HCT116 (cell line): Measurements from ENCODE around the gene WWTR1. TPM values are rescaled to one million over a fixed set of nuclear protein-coding genes. Genes with fewer than 3 reads are reported as not detected.

Experiments used
- ATAC-seq: fragments of 200-7000 bp; cut with Tn5 transposase; 2 replicates; pipeline ENCODE4 v1.9.1; 2020; ENCODE audit warnings: mild to moderate bottlenecking, moderate library complexity
- BruUV-seq: library from RNA; stranded (reverse); fragments of 400-500 nt; replicated peaks from 2 replicates; lab custom pipeline; 2021; lab: Mats Ljungman, UMichigan
- CTCF ChIA-PET: fragments of 300-600 bp; sonication (Branson Sonifier 250); formaldehyde crosslinking; loops from one replicate; lab custom pipeline; 2021; ENCODE audit warnings: antibody characterized with exemption; lab: Charles Lee
- POLR2A ChIA-PET: fragments of 300-600, 350-600 bp; sonication (Branson Sonifier 250); formaldehyde crosslinking; loops from one replicate; lab custom pipeline; 2021; ENCODE audit warnings: antibody characterized with exemption; lab: Charles Lee
- RAD21 ChIA-PET, 2 experiments: fragments of 300-600 bp; sonication (Branson Sonifier 250); formaldehyde crosslinking; loops; one replicate each; lab custom pipeline; 2023; ENCODE audit warnings: low total read pairs in 2 of 2; ENCODE audit not compliant: uncharacterized antibody in 2 of 2, unreplicated experiment in 2 of 2, low non-redundant PET in 1 of 2; lab: Charles Lee
- DNase-seq: peaks from one replicate; pipeline ENCODE4 v3.0.0-alpha.2; 2010; ENCODE audit warnings: low read depth, low spot score
- H2AFZ ChIP-seq: fragments of 200-600 bp; shearing (Covaris generic), sonication (generic); 2 replicates; pipeline ENCODE4 v1.6.1; 2017; ENCODE audit warnings: low read depth, mixed run types, mixed read lengths, antibody characterized with exemption, low read length; ENCODE audit not compliant: poor library complexity, severe bottlenecking
- H3K27ac ChIP-seq: 2 replicates; pipeline ENCODE4 v1.5.1; 2012; ENCODE audit warnings: low read depth, low read length
- H3K27me3 ChIP-seq: fragments of 200-600 bp; sonication (generic); 2 replicates; pipeline ENCODE4 v1.6.1; 2016; ENCODE audit warnings: mixed run types, low read length, mixed read lengths; ENCODE audit not compliant: insufficient read depth
- H3K36me3 ChIP-seq, 2 experiments: fragments of 200-500 bp in 1 of 2; fragments of 200-600 bp in 1 of 2; sonication (Bioruptor generic) in 1 of 2; sonication (generic) in 1 of 2; 2 replicates each; pipeline versions ENCODE4 v1.5.1 to v1.6.1; 2014 to 2016; ENCODE audit warnings: low read length in 2 of 2, inconsistent platforms in 1 of 2, mixed read lengths in 1 of 2, mixed run types in 1 of 2; ENCODE audit not compliant: insufficient read depth in 2 of 2, control insufficient read depth in 1 of 2
- H3K4me1 ChIP-seq, 2 experiments: fragments of 200-600 bp in 1 of 2; sonication (generic) in 1 of 2; 2 replicates each; pipeline versions ENCODE4 v1.5.1 to v1.6.1; 2012 to 2017; ENCODE audit warnings: low read length in 2 of 2, inconsistent platforms in 1 of 2, mild to moderate bottlenecking in 1 of 2, mixed read lengths in 1 of 2, mixed run types in 1 of 2, moderate library complexity in 1 of 2; ENCODE audit not compliant: insufficient read depth in 2 of 2, control insufficient read depth in 1 of 2
- H3K4me2 ChIP-seq: fragments of 200-600 bp; sonication (generic); 2 replicates; pipeline ENCODE4 v1.6.1; 2017; ENCODE audit warnings: mixed run types, low read length, mixed read lengths
- H3K4me3 ChIP-seq, 2 experiments: fragments of 200-600 bp in 1 of 2; sonication (generic) in 1 of 2; replicated peaks in 1 of 2; 2 replicates each; pipeline ENCODE4 v1.5.1; 2011 to 2016; ENCODE audit warnings: low read length in 2 of 2, control low read depth in 1 of 2, low read depth in 1 of 2, mild to moderate bottlenecking in 1 of 2, mixed read lengths in 1 of 2, mixed run types in 1 of 2
- H3K79me2 ChIP-seq: fragments of 200-600 bp; sonication (generic); 2 replicates; pipeline ENCODE4 v1.6.1; 2017; ENCODE audit warnings: mild to moderate bottlenecking, mixed run types, low read length, moderate library complexity, mixed read lengths; ENCODE audit not compliant: insufficient read depth
- H3K9ac ChIP-seq: fragments of 200-600 bp; sonication (generic); 2 replicates; pipeline ENCODE4 v1.6.1; 2016; ENCODE audit warnings: low read length, mixed read lengths
- H3K9me2 ChIP-seq: fragments of 200-600 bp; sonication (generic), shearing (Covaris generic); 2 replicates; pipeline ENCODE4 v1.6.1; 2017; ENCODE audit warnings: mixed run types, mild to moderate bottlenecking, moderate library complexity; ENCODE audit not compliant: insufficient read depth
- H3K9me3 ChIP-seq, 2 experiments: fragments of 200-500 bp in 1 of 2; fragments of 200-600 bp in 1 of 2; sonication (Bioruptor generic) in 1 of 2; sonication (generic) in 1 of 2; 2 replicates each; pipeline ENCODE4 v1.6.1; 2014 to 2017; ENCODE audit warnings: low read length in 2 of 2, mixed read lengths in 2 of 2, inconsistent platforms in 1 of 2, low read depth in 1 of 2, mild to moderate bottlenecking in 1 of 2, mixed run types in 1 of 2, moderate library complexity in 1 of 2; ENCODE audit not compliant: control insufficient read depth in 1 of 2, insufficient read depth in 1 of 2
- H4K20me1 ChIP-seq: fragments of 200-600 bp; sonication (generic), shearing (Covaris generic); 2 replicates; pipeline ENCODE4 v1.6.1; 2017; ENCODE audit warnings: mixed run types, mild to moderate bottlenecking, moderate library complexity; ENCODE audit not compliant: insufficient read depth
- ATF3 ChIP-seq: IDR thresholded peaks from 2 replicates; pipeline ENCODE4 v1.6.1; 2012
- CEBPB ChIP-seq: IDR thresholded peaks from 2 replicates; pipeline ENCODE4 v1.6.1; 2012; ENCODE audit warnings: low read depth
- JUND ChIP-seq: IDR thresholded peaks from 2 replicates; pipeline ENCODE4 v1.6.1; 2012
- POLR2A ChIP-seq: IDR thresholded peaks from 2 replicates; pipeline ENCODE4 v1.7.0; 2011; ENCODE audit warnings: borderline replicate concordance; ENCODE audit not compliant: insufficient read depth, insufficient read length; ENCODE audit errors: extremely low read depth
- ZFX ChIP-seq: fragments of 450-650 bp; IDR thresholded peaks from 2 replicates; pipeline ENCODE4 v1.6.1; 2017
- intact Hi-C: fragments of 100-400 bp; cut with micrococcal nuclease; formaldehyde crosslinking; loops from 2 replicates; pipeline ENCODE4 v1.10.0; 2022
- total RNA-seq: library from RNA; stranded (reverse); gene quantifications from one replicate; pipeline ENCODE4 v1.2.1, GENCODE V29; 2021; ENCODE audit not compliant: unreplicated experiment

Gene WWTR1
- total RNA-seq, 1 experiment from 2014 or later, result 46.9 TPM

- no peak overlapping the region for H3K27ac ChIP-seq
- H3K9me2 ChIP-seq, result no peaks in the 10 kb centered on the region
- no peak for ATAC-seq
- ChIA-PET POLR2A (no interaction called here), CTCF (no interaction called here), RAD21 (no interaction called here)
- H3K36me3 ChIP-seq, result no peaks in the 10 kb centered on the region
- no TSS peak for BruUV-seq
- DNase-seq, result no peak
- no peaks in the 10 kb centered on the region for H4K20me1 ChIP-seq
- H3K4me1 ChIP-seq, result peaks cover 11 to 16% of the 10 kb centered on the region in 2 experiments
- H3K9me3 ChIP-seq, result no peaks in the 10 kb centered on the region
- H3K9ac ChIP-seq, result no peak overlapping the region
- H2AFZ ChIP-seq, result no peak overlapping the region
- H3K4me3 ChIP-seq, result no peak overlapping the region
- no peak overlapping the region for H3K4me2 ChIP-seq
- H3K79me2 ChIP-seq, result peaks cover 87% of the 10 kb centered on the region
- no peak for TF ChIP-seq ATF3
- TF ChIP-seq CEBPB, result no peak
- intact Hi-C loops, result no loop called here
- H3K27me3 ChIP-seq, result no peaks in the 10 kb centered on the region
Observed at GRCh38 chr3:149630806-149631205, 27.0 kb downstream of the WWTR1 start.

GRCh38 chr3:149628957-149629670, 28.7 kb downstream of the WWTR1 start:
- no peak for ATAC-seq
- no peaks in the 10 kb centered on the region for H4K20me1 ChIP-seq
- DNase-seq, result no peak
- peaks cover 79% of the 10 kb centered on the region for H3K79me2 ChIP-seq
- H3K27ac ChIP-seq, result no peak overlapping the region
- H3K9me3 ChIP-seq, result no peaks in the 10 kb centered on the region
- H3K9ac ChIP-seq, result no peak overlapping the region
- H3K9me2 ChIP-seq, result no peaks in the 10 kb centered on the region
- ChIA-PET POLR2A (no interaction called here), RAD21 (no interaction called here), CTCF (no interaction called here)
- no peak overlapping the region for H3K4me3 ChIP-seq
- H3K4me1 ChIP-seq, result peaks cover 13 to 24% of the 10 kb centered on the region in 2 experiments
- TF ChIP-seq ZFX (no peak), JUND (no peak), POLR2A (no peak)
- intact Hi-C loops, result no loop called here
- H3K27me3 ChIP-seq, result no peaks in the 10 kb centered on the region
- no peak overlapping the region for H3K4me2 ChIP-seq
- H3K36me3 ChIP-seq, result no peaks in the 10 kb centered on the region
- no TSS peak for BruUV-seq
- no peak overlapping the region for H2AFZ ChIP-seq
